ENCODE results near the gene ZNF396. TPM values are rescaled to one million over a fixed set of nuclear protein-coding genes. Genes with fewer than 3 reads are reported as not detected.

ZNF396 gene
- total and polyA plus RNA-seq, 9 of the 15 experiments (the other 6 are each of a cell fraction or from before 2014, with no cell fraction given) = 0.73 to 2.3 (median 1.9) TPM

DNA sequence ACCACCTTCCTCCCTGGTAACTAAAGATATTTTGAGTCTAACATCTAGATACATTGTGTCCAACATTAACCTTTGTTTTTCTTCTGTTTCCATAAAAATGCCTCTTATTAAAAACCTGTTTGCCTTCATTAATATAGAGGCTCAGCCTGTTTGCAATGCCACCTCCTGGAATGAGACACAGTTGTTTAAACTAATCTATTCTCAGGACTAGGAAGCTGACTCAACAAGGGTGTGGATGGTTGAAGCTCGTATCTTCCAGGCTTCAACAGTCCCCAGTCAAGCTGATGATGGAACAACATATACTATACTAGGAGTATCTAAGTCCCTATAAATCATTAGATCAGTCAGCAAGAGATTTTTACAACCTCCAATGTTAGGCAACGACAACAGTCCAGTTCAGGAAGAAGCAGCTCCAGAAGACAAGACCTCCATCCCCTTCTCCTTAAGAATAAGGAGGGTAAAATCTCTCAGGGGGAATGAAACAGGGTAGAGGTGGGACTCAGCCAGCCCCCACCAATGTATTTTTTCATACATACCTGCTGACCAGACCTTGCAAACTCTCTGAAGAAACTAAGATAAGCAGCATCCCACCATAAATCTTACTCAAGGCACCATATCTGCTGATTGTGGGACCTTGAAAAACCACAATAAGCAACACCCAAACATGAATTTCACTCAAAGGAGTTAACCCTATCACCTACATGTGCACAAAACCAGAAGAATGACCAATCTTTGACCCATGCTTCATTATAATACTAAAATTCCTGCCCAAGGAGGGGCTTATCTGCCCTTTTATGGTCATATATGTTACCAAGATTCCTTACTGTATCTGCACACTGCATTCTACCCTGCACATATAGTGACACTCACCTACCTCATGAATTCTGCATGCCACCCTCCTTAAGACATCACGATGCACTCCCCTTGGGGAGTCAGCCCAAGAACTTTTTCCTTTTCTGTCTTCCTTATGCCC lies 54.4 kb downstream of the ZNF396 start:
- BruUV-seq (replicated peaks) = no TSS peak
- H3K4me1 ChIP-seq (replicated peaks in 1 of 2; ENCODE audit: control insufficient read depth in 2 of 2, insufficient read depth in 2 of 2, low read length in 2 of 2) = peaks cover 0 to 16% of the 10 kb centered on the region in 2 experiments; a peak in 3 of 5 replicates
- H2AFZ ChIP-seq (ENCODE audit: low read depth, low read length) = no peak overlapping the region
- H3K9ac ChIP-seq (ENCODE audit: insufficient read depth in 1 of 2, low read depth in 2 of 2, low read length in 2 of 2) = no peak overlapping the region
- intact Hi-C loops (cut with micrococcal nuclease) (no loop called here), in situ Hi-C loops (cut with MboI) (no loop called here)
- FAIRE-seq (peak; percentile 23), ATAC-seq (peak; percentile 53), DNase-seq (ENCODE audit: extremely low read depth in 1 of 4, low spot score in 3 of 4) (peak in 1 of 4 experiments; percentile 30)
- no peaks in the 10 kb centered on the region for H3K79me2 ChIP-seq (ENCODE audit: control insufficient read depth, insufficient read depth, low read length)
- CTCF ChIA-PET (ENCODE audit: low intra/inter-chr PET ratio) = no interaction called here
- H3K4me2 ChIP-seq (ENCODE audit: insufficient read depth, low read length) = no peak overlapping the region
- WGBS (ENCODE audit: insufficient coverage, low coverage, missing lambda C conversion rate) = 1% methylated on average over 3 of the region's 3 CpGs
- POLR2A ChIA-PET = interaction anchor here (0.6 to 1.2 kb wide), 2 partner anchors 22 to 23 kb away, joined by 3 read pairs; partner anchors contain the start of gene ZNF24
- no peaks in the 10 kb centered on the region for H3K36me3 ChIP-seq (ENCODE audit: control insufficient read depth, insufficient read depth, low read length)
- no peak overlapping the region for H3K4me3 ChIP-seq
- H3K9me3 ChIP-seq (replicated peaks; ENCODE audit: control insufficient read depth, insufficient read depth, low read depth, low read length) = no peaks in the 10 kb centered on the region
- H3K27me3 ChIP-seq (ENCODE audit: control insufficient read depth in 2 of 2, insufficient read depth in 2 of 2, low read length in 2 of 2) = no peaks in the 10 kb centered on the region
- no peaks in the 10 kb centered on the region for H4K20me1 ChIP-seq (replicated peaks; ENCODE audit: control insufficient read depth, insufficient read depth, low read length)
- no peaks in the 10 kb centered on the region for H3K9me1 ChIP-seq (ENCODE audit: control insufficient read depth, insufficient read depth, low read length)
- H3K27ac ChIP-seq (ENCODE audit: extremely low read depth, low read depth, low read length) = no peak overlapping the region
- no peak for TF ChIP-seq ZNF347 (CRISPR knock-in tag; IDR thresholded peaks at IDR 0.05; ENCODE audit: low read depth)
- TF ChIP-seq SNIP1 (IDR thresholded peaks at IDR 0.05; ENCODE audit: low read depth) = no peak
- TF ChIP-seq ASH1L (IDR thresholded peaks at IDR 0.05; ENCODE audit: borderline replicate concordance, low read depth, partially characterized antibody) = no peak
- no peak for TF ChIP-seq HBP1 (CRISPR knock-in tag; IDR thresholded peaks at IDR 0.05)
- no peak for TF ChIP-seq FOXK2 (conservative IDR thresholded peaks at IDR 0.05 in 1 of 2, IDR thresholded peaks at IDR 0.05 in 1 of 2; ENCODE audit: low read depth in 2 of 2)
- no peak for TF ChIP-seq CREM (IDR thresholded peaks at IDR 0.05; ENCODE audit: low read depth)
- no peak for TF ChIP-seq ZBTB17 (CRISPR knock-in tag; IDR thresholded peaks at IDR 0.05)
- TF ChIP-seq ILF3 (IDR thresholded peaks at IDR 0.05; ENCODE audit: borderline replicate concordance) = no peak
- TF ChIP-seq ZNF512 (tag; IDR thresholded peaks at IDR 0.05) = no peak
- no peak for TF ChIP-seq CAMTA2 (CRISPR knock-in tag; conservative IDR thresholded peaks at IDR 0.05)
- TF ChIP-seq CTCFL (IDR thresholded peaks at IDR 0.05; ENCODE audit: borderline replicate concordance, insufficient read depth, low read depth, low read length, poor library complexity, severe bottlenecking) = no peak
- TF ChIP-seq, protein P1, sequence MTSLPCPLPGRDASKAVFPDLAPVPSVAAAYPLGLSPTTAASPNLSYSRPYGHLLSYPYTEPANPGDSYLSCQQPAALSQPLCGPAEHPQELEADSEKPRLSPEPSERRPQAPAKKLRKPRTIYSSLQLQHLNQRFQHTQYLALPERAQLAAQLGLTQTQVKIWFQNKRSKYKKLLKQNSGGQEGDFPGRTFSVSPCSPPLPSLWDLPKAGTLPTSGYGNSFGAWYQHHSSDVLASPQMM (CRISPR knock-in tag; IDR thresholded peaks at IDR 0.05) = no peak

Data from K562 (cell line).